CD4-positive, alpha-beta T cell treated with Interleukin-6 for 4 hours (primary cell): Measurements from ENCODE around the gene TGFA.
A peak's percentile ranks its signal among the peaks of the same experiment; 100 is the strongest.

ENCODE experiments used
- DNase-seq: peaks from one replicate; pipeline ENCODE4 v3.0.0-alpha.2; 2020; ENCODE audit warnings: mixed read lengths

The TGFA gene

GRCh38 chr2:70461981-70462876 is 91.4 kb downstream of the TGFA start:
- DNase-seq = no peak

GRCh38 chr2:70461414-70461813 is 92.2 kb downstream of the TGFA start:
- DNase-seq = no peak

- DNase-seq = no peak
Measured at GRCh38 chr2:70460333-70460732, 93.3 kb downstream of the TGFA start.

GRCh38 chr2:70458661-70459060 is 95.0 kb downstream of the TGFA start:
- no peak for DNase-seq

GRCh38 chr2:70456585-70457495 is 96.8 kb downstream of the TGFA start:
- DNase-seq = no peak

GRCh38 chr2:70454936-70455544 is 98.6 kb downstream of the TGFA start:
- DNase-seq = no peak

GRCh38 chr2:70450641-70451250 is 102.9 kb downstream of the TGFA start:
- DNase-seq = no peak

GRCh38 chr2:70448041-70448440 is 105.6 kb downstream of the TGFA start:
- DNase-seq = no peak

- no peak for DNase-seq
Measured at GRCh38 chr2:70443726-70444125, 109.9 kb downstream of the TGFA start.

GRCh38 chr2:70443078-70443465 is 110.6 kb downstream of the TGFA start:
- no peak for DNase-seq

- no peak for DNase-seq
Measured at GRCh38 chr2:70442301-70443077, 111.1 kb downstream of the TGFA start.

- peak; percentile 74 for DNase-seq
Measured at GRCh38 chr2:70440621-70441020, 113.0 kb downstream of the TGFA start.

GRCh38 chr2:70435138-70435537 is 118.5 kb downstream of the TGFA start:
- no peak for DNase-seq

- DNase-seq = no peak
Measured at GRCh38 chr2:70433315-70433714, 120.3 kb downstream of the TGFA start.

- no peak for DNase-seq
Measured at GRCh38 chr2:70431716-70432347, 121.8 kb downstream of the TGFA start.

- DNase-seq = no peak
Measured at GRCh38 chr2:70426341-70426740, 127.3 kb downstream of the TGFA start.

- no peak for DNase-seq
Measured at GRCh38 chr2:70425682-70426301, 127.8 kb downstream of the TGFA start.

GRCh38 chr2:70420740-70421139 is 132.9 kb downstream of the TGFA start:
- no peak for DNase-seq

GRCh38 chr2:70420143-70420542 is 133.5 kb downstream of the TGFA start:
- DNase-seq = no peak

- DNase-seq = no peak
Measured at GRCh38 chr2:70418514-70418913, 135.1 kb downstream of the TGFA start.

- DNase-seq = no peak
Measured at GRCh38 chr2:70417011-70417410, 136.6 kb downstream of the TGFA start.
